KOPT-K1 (cell line): ENCODE measurements around the gene FSTL5.

ENCODE experiments used
- H3K27ac ChIP-seq: fragments of 200-600 bp; sonication (generic); 2 replicates; pipeline ENCODE4 v1.5.1; 2016; ENCODE audit warnings: antibody characterized with exemption, mild to moderate bottlenecking, low read depth, low read length; ENCODE audit not compliant: poor library complexity, severe bottlenecking
- H3K36me3 ChIP-seq: fragments of 200-600 bp; sonication (generic); 2 replicates; pipeline ENCODE4 v1.5.1; 2017; ENCODE audit warnings: antibody characterized with exemption, mild to moderate bottlenecking, low read length, moderate library complexity; ENCODE audit not compliant: insufficient read depth
- H3K9me3 ChIP-seq: fragments of 200-600 bp; sonication (generic); 2 replicates; pipeline ENCODE4 v1.5.1; 2017; ENCODE audit warnings: antibody characterized with exemption, low read length, mild to moderate bottlenecking; ENCODE audit not compliant: insufficient read depth, poor library complexity, severe bottlenecking

FSTL5 gene

GRCh38 chr4:161680146-161680545 lies 483.7 kb downstream of the FSTL5 start:
- no peaks in the 10 kb centered on the region for H3K9me3 ChIP-seq
- H3K36me3 ChIP-seq = no peaks in the 10 kb centered on the region
- H3K27ac ChIP-seq = no peak overlapping the region

GRCh38 chr4:161664740-161665139 lies 499.1 kb downstream of the FSTL5 start:
- H3K36me3 ChIP-seq = no peaks in the 10 kb centered on the region
- H3K9me3 ChIP-seq = no peaks in the 10 kb centered on the region
- no peak overlapping the region for H3K27ac ChIP-seq

- no peak overlapping the region for H3K27ac ChIP-seq
- no peaks in the 10 kb centered on the region for H3K9me3 ChIP-seq
- no peaks in the 10 kb centered on the region for H3K36me3 ChIP-seq
Measured at GRCh38 chr4:161663844-161664243, 500.0 kb downstream of the FSTL5 start.

- Histone ChIP-seq H3K36me3 (no peaks in the 10 kb centered on the region), H3K27ac (no peak overlapping the region), H3K9me3 (no peaks in the 10 kb centered on the region)
Measured at GRCh38 chr4:161658676-161659075, 505.1 kb downstream of the FSTL5 start.

GRCh38 chr4:161657616-161658015 lies 506.2 kb downstream of the FSTL5 start:
- Histone ChIP-seq H3K27ac (no peak overlapping the region), H3K9me3 (no peaks in the 10 kb centered on the region), H3K36me3 (no peaks in the 10 kb centered on the region)

- H3K9me3 ChIP-seq = no peaks in the 10 kb centered on the region
- H3K27ac ChIP-seq = no peak overlapping the region
- no peaks in the 10 kb centered on the region for H3K36me3 ChIP-seq
Measured at GRCh38 chr4:161656594-161656993, 507.2 kb downstream of the FSTL5 start.

- Histone ChIP-seq H3K9me3 (no peaks in the 10 kb centered on the region), H3K36me3 (no peaks in the 10 kb centered on the region), H3K27ac (no peak overlapping the region)
Measured at GRCh38 chr4:161655148-161655547, 508.7 kb downstream of the FSTL5 start.

GRCh38 chr4:161653697-161654096 lies 510.1 kb downstream of the FSTL5 start:
- Histone ChIP-seq H3K27ac (no peak overlapping the region), H3K9me3 (no peaks in the 10 kb centered on the region)

GRCh38 chr4:161651586-161651985 lies 512.2 kb downstream of the FSTL5 start:
- no peak overlapping the region for H3K27ac ChIP-seq
- H3K36me3 ChIP-seq = no peaks in the 10 kb centered on the region
- H3K9me3 ChIP-seq = no peaks in the 10 kb centered on the region

More at GRCh38 chr4:161653697-161654096, 510.1 kb downstream of the FSTL5 start:
- no peaks in the 10 kb centered on the region for H3K36me3 ChIP-seq

- no peaks in the 10 kb centered on the region for H3K36me3 ChIP-seq
- no peak overlapping the region for H3K27ac ChIP-seq
- H3K9me3 ChIP-seq = no peaks in the 10 kb centered on the region
Measured at GRCh38 chr4:161650812-161651211, 513.0 kb downstream of the FSTL5 start.

GRCh38 chr4:161647757-161648156 lies 516.0 kb downstream of the FSTL5 start:
- Histone ChIP-seq H3K27ac (no peak overlapping the region), H3K36me3 (no peaks in the 10 kb centered on the region), H3K9me3 (no peaks in the 10 kb centered on the region)

GRCh38 chr4:161642708-161643107 lies 521.1 kb downstream of the FSTL5 start:
- H3K36me3 ChIP-seq = no peaks in the 10 kb centered on the region
- H3K27ac ChIP-seq = no peak overlapping the region
- H3K9me3 ChIP-seq = no peaks in the 10 kb centered on the region

GRCh38 chr4:161629694-161630441 lies 533.9 kb downstream of the FSTL5 start:
- no peak overlapping the region for H3K27ac ChIP-seq
- no peaks in the 10 kb centered on the region for H3K36me3 ChIP-seq
- no peaks in the 10 kb centered on the region for H3K9me3 ChIP-seq

GRCh38 chr4:161604516-161605300 lies 559.1 kb downstream of the FSTL5 start:
- Histone ChIP-seq H3K27ac (no peak overlapping the region), H3K36me3 (no peaks in the 10 kb centered on the region), H3K9me3 (no peaks in the 10 kb centered on the region)

- Histone ChIP-seq H3K36me3 (no peaks in the 10 kb centered on the region), H3K9me3 (no peaks in the 10 kb centered on the region), H3K27ac (no peak overlapping the region)
Measured at GRCh38 chr4:161601011-161601410, 562.8 kb downstream of the FSTL5 start.
